ENCODE measurements around the gene GDI1.

The GDI1 gene

GRCh38 chrX:154444755-154445246 is 7.8 kb downstream of the GDI1 start:
- H3K4me3 ChIP-seq (ENCODE audit: low read depth, low read length) = peak overlapping the region; percentile 82
- TF ChIP-seq, protein P1, sequence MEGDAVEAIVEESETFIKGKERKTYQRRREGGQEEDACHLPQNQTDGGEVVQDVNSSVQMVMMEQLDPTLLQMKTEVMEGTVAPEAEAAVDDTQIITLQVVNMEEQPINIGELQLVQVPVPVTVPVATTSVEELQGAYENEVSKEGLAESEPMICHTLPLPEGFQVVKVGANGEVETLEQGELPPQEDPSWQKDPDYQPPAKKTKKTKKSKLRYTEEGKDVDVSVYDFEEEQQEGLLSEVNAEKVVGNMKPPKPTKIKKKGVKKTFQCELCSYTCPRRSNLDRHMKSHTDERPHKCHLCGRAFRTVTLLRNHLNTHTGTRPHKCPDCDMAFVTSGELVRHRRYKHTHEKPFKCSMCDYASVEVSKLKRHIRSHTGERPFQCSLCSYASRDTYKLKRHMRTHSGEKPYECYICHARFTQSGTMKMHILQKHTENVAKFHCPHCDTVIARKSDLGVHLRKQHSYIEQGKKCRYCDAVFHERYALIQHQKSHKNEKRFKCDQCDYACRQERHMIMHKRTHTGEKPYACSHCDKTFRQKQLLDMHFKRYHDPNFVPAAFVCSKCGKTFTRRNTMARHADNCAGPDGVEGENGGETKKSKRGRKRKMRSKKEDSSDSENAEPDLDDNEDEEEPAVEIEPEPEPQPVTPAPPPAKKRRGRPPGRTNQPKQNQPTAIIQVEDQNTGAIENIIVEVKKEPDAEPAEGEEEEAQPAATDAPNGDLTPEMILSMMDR (IDR thresholded peaks at IDR 0.05; ENCODE audit: low read depth, low read length, missing control alignments) = no peak
- DNase-seq (ENCODE audit: low read depth) = no peak

DNA sequence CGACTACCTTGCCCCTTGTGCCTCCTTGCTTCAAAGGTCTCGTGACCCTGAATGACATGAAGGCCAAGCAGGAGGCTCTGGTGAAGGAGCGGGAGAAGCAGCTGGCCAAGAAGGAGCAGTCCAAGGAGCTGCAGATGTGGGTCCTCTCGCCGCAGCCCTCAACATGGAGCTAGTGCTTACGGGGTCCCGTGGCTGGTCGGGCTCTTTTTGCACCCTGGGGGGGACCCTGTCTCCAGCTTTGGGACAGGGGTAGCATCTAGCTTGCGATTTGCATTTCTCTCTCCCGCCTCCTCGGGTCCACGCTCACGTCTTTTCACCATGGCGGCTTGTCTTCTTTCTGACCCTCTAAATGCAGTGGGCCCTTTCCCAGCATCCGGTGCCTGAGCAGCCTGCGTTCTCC is 8.8 kb downstream of the GDI1 start:
- DNase-seq (ENCODE audit: low read depth) = no peak
- H3K4me3 ChIP-seq (ENCODE audit: low read depth, low read length) = no peak overlapping the region
- TF ChIP-seq, protein P1 (IDR thresholded peaks at IDR 0.05; ENCODE audit: low read depth, low read length, missing control alignments) = no peak

DNA sequence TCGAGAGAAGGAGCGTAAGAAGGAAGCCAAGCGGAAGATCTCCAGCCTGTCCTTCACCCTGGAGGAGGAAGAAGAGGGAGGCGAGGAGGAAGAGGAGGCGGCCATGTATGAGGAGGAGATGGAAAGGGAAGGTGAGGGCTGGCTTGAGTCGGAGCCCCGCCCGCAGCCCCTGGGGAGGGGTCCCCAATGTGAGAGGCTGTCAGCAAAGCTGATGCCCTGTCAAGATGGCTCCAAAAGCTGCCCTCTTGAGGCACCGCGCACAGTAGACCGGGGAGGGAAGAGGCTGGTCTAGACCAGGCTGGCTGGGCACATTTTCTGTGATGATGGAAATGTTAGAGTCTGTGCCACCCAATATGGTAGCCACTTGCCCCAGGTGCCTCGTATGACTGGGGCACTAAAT is 9.5 kb downstream of the GDI1 start:
- TF ChIP-seq, protein P1 (IDR thresholded peaks at IDR 0.05; ENCODE audit: low read depth, low read length, missing control alignments) = no peak
- no peak for DNase-seq (ENCODE audit: low read depth)

GRCh38 chrX:154448484-154448883 is 11.5 kb downstream of the GDI1 start:
- TF ChIP-seq, protein P1 (IDR thresholded peaks at IDR 0.05; ENCODE audit: low read depth, low read length, missing control alignments) = no peak
- DNase-seq (ENCODE audit: low read depth) = no peak
- no peak overlapping the region for H3K4me3 ChIP-seq (ENCODE audit: low read depth, low read length)

More for the DNA sequence above, 9.5 kb downstream of the GDI1 start:
- H3K4me3 ChIP-seq (ENCODE audit: low read depth, low read length) = no peak overlapping the region

DNA sequence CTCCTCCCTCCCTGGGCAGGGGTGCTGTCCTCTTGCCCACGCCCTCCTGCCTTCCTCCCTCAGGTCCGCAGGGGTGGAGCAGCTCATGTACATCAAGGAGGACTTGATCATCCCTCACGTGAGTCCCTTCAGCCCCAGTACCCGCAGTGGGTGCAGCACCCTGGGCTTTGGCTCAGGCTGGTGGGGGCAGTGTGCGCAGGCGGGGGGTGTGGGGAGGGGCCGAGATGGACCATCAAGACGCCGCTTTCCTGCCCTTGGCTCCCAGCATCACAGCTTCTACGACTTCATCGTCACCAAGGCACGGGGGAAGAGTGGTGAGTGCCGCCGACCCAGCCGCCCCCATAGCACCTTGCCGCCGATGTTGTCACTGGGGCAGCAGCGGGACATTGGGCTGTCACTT is 12.7 kb downstream of the GDI1 start:
- DNase-seq (ENCODE audit: low read depth) = no peak
- TF ChIP-seq, protein P1 (IDR thresholded peaks at IDR 0.05; ENCODE audit: low read depth, low read length, missing control alignments) = no peak
- no peak overlapping the region for H3K4me3 ChIP-seq (ENCODE audit: low read depth, low read length)

DNA sequence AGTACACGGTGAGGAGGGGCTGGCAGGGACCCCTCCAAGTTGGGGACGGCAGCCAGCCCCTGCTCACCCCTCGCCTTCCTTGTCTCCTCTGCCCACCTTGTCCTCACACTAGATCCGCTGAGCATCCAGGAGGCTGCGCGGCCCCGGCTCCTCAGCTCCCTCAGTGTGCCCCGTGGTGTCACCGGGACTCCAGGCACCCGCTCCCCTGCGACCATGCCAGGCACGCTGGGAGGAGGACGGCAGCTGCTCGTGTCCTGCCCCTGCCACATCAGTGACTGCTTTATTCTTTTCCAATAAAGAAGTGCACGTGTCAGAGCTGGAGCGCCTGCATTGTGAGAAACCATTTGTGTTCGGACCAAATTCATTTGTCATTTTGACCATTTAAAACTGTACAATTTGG is 13.4 kb downstream of the GDI1 start:
- TF ChIP-seq, protein P1 (IDR thresholded peaks at IDR 0.05; ENCODE audit: low read depth, low read length, missing control alignments) = no peak
- DNase-seq (ENCODE audit: low read depth) = no peak
- no peak overlapping the region for H3K4me3 ChIP-seq (ENCODE audit: low read depth, low read length)

DNA sequence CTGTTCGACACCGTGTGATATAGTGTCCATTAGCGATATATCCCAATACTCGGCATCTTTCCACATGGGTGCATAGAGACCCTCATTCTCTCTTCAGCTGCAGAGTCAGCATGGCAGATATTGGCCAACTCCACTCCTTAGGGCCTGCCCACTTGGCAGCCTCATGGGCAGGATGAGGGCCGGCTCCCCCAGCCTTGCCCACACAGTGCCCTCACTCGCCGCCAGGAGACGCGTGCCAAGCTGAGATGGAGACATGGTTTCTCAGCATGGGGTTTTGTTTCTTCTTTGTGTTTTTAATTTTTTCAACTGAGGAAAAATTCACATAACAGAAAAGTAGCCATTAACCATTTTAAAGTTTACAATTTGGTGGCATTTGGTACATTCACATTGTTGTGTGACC is 15.9 kb downstream of the GDI1 start:
- TF ChIP-seq, protein P1 (IDR thresholded peaks at IDR 0.05; ENCODE audit: low read depth, low read length, missing control alignments) = no peak
- H3K4me3 ChIP-seq (ENCODE audit: low read depth, low read length) = no peak overlapping the region
- DNase-seq (ENCODE audit: low read depth) = no peak

Data from GM12864 (cell line).